H9 (cell line): Measurements from ENCODE around the gene BATF. TPM values are rescaled to one million over a fixed set of nuclear protein-coding genes. Genes with fewer than 3 reads are reported as not detected.

Source experiments
- DNase-seq: peaks from one replicate; pipeline ENCODE4 v3.0.0-alpha.2; 2017
- H2AFZ ChIP-seq: one replicate; pipeline ENCODE4 v1.6.1; 2013; ENCODE audit warnings: mild to moderate bottlenecking, low read length, control low read depth, moderate library complexity
- H2AK5ac ChIP-seq: 2 replicates; pipeline ENCODE4 v1.6.1; 2013; ENCODE audit warnings: low read length, control low read depth, mixed read lengths; ENCODE audit not compliant: insufficient read length
- H2BK120ac ChIP-seq: one replicate; pipeline ENCODE4 v1.6.1; 2013; ENCODE audit warnings: low read depth, mild to moderate bottlenecking, low read length, control low read depth, inconsistent platforms; ENCODE audit not compliant: poor library complexity, severe bottlenecking
- H2BK12ac ChIP-seq: 2 replicates; pipeline ENCODE4 v1.6.1; 2013; ENCODE audit warnings: low read length, control low read depth, mixed read lengths, low read depth; ENCODE audit not compliant: insufficient read length
- H2BK15ac ChIP-seq: 2 replicates; pipeline ENCODE4 v1.6.1; 2013; ENCODE audit warnings: low read depth, low read length, control low read depth
- H2BK20ac ChIP-seq: one replicate; pipeline ENCODE4 v1.6.1; 2013; ENCODE audit warnings: low read depth, mild to moderate bottlenecking, low read length, control low read depth, inconsistent platforms; ENCODE audit not compliant: poor library complexity, severe bottlenecking
- H2BK5ac ChIP-seq: 2 replicates; pipeline ENCODE4 v1.6.1; 2013; ENCODE audit warnings: low read length, control low read depth, mixed read lengths; ENCODE audit not compliant: insufficient read length
- H3K14ac ChIP-seq: 2 replicates; pipeline ENCODE4 v1.6.1; 2013; ENCODE audit warnings: low read length, control low read depth; ENCODE audit not compliant: insufficient read depth
- H3K18ac ChIP-seq: 2 replicates; pipeline ENCODE4 v1.6.1; 2013; ENCODE audit warnings: low read depth, mild to moderate bottlenecking, mixed read lengths, low read length, control low read depth; ENCODE audit not compliant: insufficient read length
- H3K23ac ChIP-seq: 2 replicates; pipeline ENCODE4 v1.6.1; 2013; ENCODE audit warnings: low read length, control low read depth, mixed read lengths, low read depth; ENCODE audit not compliant: insufficient read length
- H3K23me2 ChIP-seq: 2 replicates; pipeline ENCODE4 v1.6.1; 2013; ENCODE audit warnings: low read depth, mild to moderate bottlenecking, mixed read lengths, low read length, control low read depth; ENCODE audit not compliant: insufficient read length, poor library complexity, severe bottlenecking
- H3K27ac ChIP-seq: 2 replicates; pipeline ENCODE4 v1.5.1; 2013; ENCODE audit warnings: low read length, control low read depth, mixed read lengths, low read depth; ENCODE audit not compliant: insufficient read length
- H3K27me3 ChIP-seq: 2 replicates; pipeline ENCODE4 v1.6.1; 2013; ENCODE audit warnings: low read length, control low read depth, inconsistent platforms; ENCODE audit not compliant: insufficient read depth
- H3K4ac ChIP-seq: 2 replicates; pipeline ENCODE4 v1.6.1; 2013; ENCODE audit warnings: low read depth, mild to moderate bottlenecking, control low read depth, inconsistent platforms, low read length, moderate library complexity
- H3K4me1 ChIP-seq: 2 replicates; pipeline ENCODE4 v1.6.1; 2013; ENCODE audit warnings: low read length, control low read depth, inconsistent platforms; ENCODE audit not compliant: insufficient read depth
- H3K4me2 ChIP-seq: 2 replicates; pipeline ENCODE4 v1.6.1; 2013; ENCODE audit warnings: low read length, control low read depth, mixed read lengths; ENCODE audit not compliant: insufficient read length, insufficient read depth
- H3K56ac ChIP-seq: 2 replicates; pipeline ENCODE4 v1.6.1; 2013; ENCODE audit warnings: low read depth, mild to moderate bottlenecking, mixed read lengths, low read length, control low read depth; ENCODE audit not compliant: insufficient read length
- H3K79me1 ChIP-seq: 2 replicates; pipeline ENCODE4 v1.6.1; 2013; ENCODE audit warnings: low read depth, mild to moderate bottlenecking, moderate library complexity, low read length, control low read depth, inconsistent platforms; ENCODE audit not compliant: insufficient read depth, poor library complexity, severe bottlenecking
- H3K79me2 ChIP-seq: 2 replicates; pipeline ENCODE4 v1.6.1; 2013; ENCODE audit warnings: low read length, control low read depth, inconsistent platforms; ENCODE audit not compliant: insufficient read depth
- H3K9ac ChIP-seq: 2 replicates; pipeline ENCODE4 v1.6.1; 2013; ENCODE audit warnings: low read length, control low read depth, mixed read lengths; ENCODE audit not compliant: insufficient read length; ENCODE audit errors: extremely low read depth
- H3K9me3 ChIP-seq: one replicate; pipeline ENCODE4 v1.6.1; 2013; ENCODE audit warnings: low read depth, low read length, inconsistent platforms; ENCODE audit not compliant: control insufficient read depth
- H3T11ph ChIP-seq: one replicate; pipeline ENCODE4 v1.6.1; 2013; ENCODE audit warnings: mild to moderate bottlenecking, low read length, control low read depth, inconsistent platforms
- H4K20me1 ChIP-seq: one replicate; pipeline ENCODE4 v1.6.1; 2013; ENCODE audit not compliant: control insufficient read depth, insufficient read length, insufficient read depth
- H4K5ac ChIP-seq: 2 replicates; pipeline ENCODE4 v1.6.1; 2013; ENCODE audit warnings: low read depth, mild to moderate bottlenecking, mixed read lengths, low read length, control low read depth; ENCODE audit not compliant: insufficient read length
- H4K8ac ChIP-seq: replicated peaks from 2 replicates; pipeline ENCODE4 v1.6.1; 2013; ENCODE audit warnings: low read length, control low read depth, mixed read lengths, low read depth; ENCODE audit not compliant: insufficient read length
- H4K91ac ChIP-seq: 2 replicates; pipeline ENCODE4 v1.6.1; 2013; ENCODE audit warnings: low read depth, mild to moderate bottlenecking, moderate library complexity, mixed read lengths, low read length, control low read depth; ENCODE audit not compliant: insufficient read length
- H3K27ac Mint-ChIP-seq, 3 experiments: 2 replicates in 2 of 3; 3 replicates in 1 of 3; pipeline ENCODE4 v1.8.0; 2020 to 2021; ENCODE audit warnings: mixed read lengths in 3 of 3, mild to moderate bottlenecking in 1 of 3, moderate library complexity in 1 of 3
- H3K27me3 Mint-ChIP-seq: 2 replicates; pipeline ENCODE4 v1.8.0; 2021; ENCODE audit warnings: low read depth, mild to moderate bottlenecking, moderate library complexity, mixed read lengths
- H3K36me3 Mint-ChIP-seq, 3 experiments: 2 replicates in 2 of 3; 3 replicates in 1 of 3; pipeline ENCODE4 v1.8.0; 2020 to 2021; ENCODE audit warnings: low read depth in 3 of 3, mixed read lengths in 3 of 3; ENCODE audit not compliant: insufficient read depth in 1 of 3
- H3K4me1 Mint-ChIP-seq, 2 experiments: 2 replicates each; pipeline ENCODE4 v1.8.0; 2020; ENCODE audit warnings: mixed read lengths in 2 of 2
- H3K4me3 Mint-ChIP-seq, 2 experiments: 2 replicates in 1 of 2; 3 replicates in 1 of 2; pipeline ENCODE4 v1.8.0; 2020 to 2021; ENCODE audit warnings: mild to moderate bottlenecking in 2 of 2, mixed read lengths in 2 of 2, moderate library complexity in 1 of 2
- H3K9me3 Mint-ChIP-seq, 2 experiments: 2 replicates in 1 of 2; 3 replicates in 1 of 2; pipeline ENCODE4 v1.8.0; 2020; ENCODE audit warnings: mild to moderate bottlenecking in 2 of 2, mixed read lengths in 2 of 2, moderate library complexity in 1 of 2
- CTCF ChIP-seq: fragments of 200-600 bp; sonication (generic); conservative IDR thresholded peaks from 3 replicates; pipeline ENCODE4 v1.8.0; 2021; ENCODE audit warnings: antibody characterized with exemption, mild to moderate bottlenecking
- WGBS: extraction: QIAGEN DNeasy Blood & Tissue Kit; methylation state at CpG from one replicate; pipeline ENCODE4 v1.1.7; 2013; ENCODE audit warnings: missing lambda C conversion rate, low lambda C conversion rate, mixed read lengths; ENCODE audit not compliant: insufficient read length; ENCODE audit errors: extremely low coverage; 5-methylcytosine and 5-hydroxymethylcytosine counted together
- total RNA-seq: library from RNA; stranded (reverse); gene quantifications from 2 replicates; pipeline ENCODE4 v1.2.1, GENCODE V29; 2021

The BATF gene
- total RNA-seq, 1 experiment from 2014 or later, result not detected

- Histone ChIP-seq H3K23me2 (no peaks in the 10 kb centered on the region), H3K56ac (no peak overlapping the region), H3K4me2 (no peak overlapping the region), H3K79me2 (no peaks in the 10 kb centered on the region), H2BK120ac (no peak overlapping the region), H4K91ac (no peak overlapping the region), H3K79me1 (no peaks in the 10 kb centered on the region), H3K4ac (no peak overlapping the region), H2BK5ac (no peak overlapping the region), H2AK5ac (no peak overlapping the region), H4K20me1 (no peaks in the 10 kb centered on the region), H4K5ac (no peak overlapping the region), H3K9me3 (no peaks in the 10 kb centered on the region), H2BK20ac (no peak overlapping the region), H3K4me1 (no peaks in the 10 kb centered on the region; the same call in 1 of the 2 replicates), H3T11ph (no peak overlapping the region), H3K27ac (no peak overlapping the region), H3K27me3 (no peaks in the 10 kb centered on the region), H3K18ac (no peak overlapping the region), H2AFZ (no peak overlapping the region), H3K23ac (no peak overlapping the region), H2BK15ac (no peak overlapping the region), H2BK12ac (no peak overlapping the region), H4K8ac (no peak overlapping the region), H3K14ac (no peak overlapping the region), H3K9ac (no peak overlapping the region)
- Mint-ChIP-seq H3K4me3 (no peak overlapping the region), H3K27ac (no peak overlapping the region; a peak in 1 of 7 replicates), H3K27me3 (peaks cover 14% of the 10 kb centered on the region), H3K4me1 (peaks cover 9 to 13% of the 10 kb centered on the region in 2 experiments), H3K36me3 (no peaks in the 10 kb centered on the region), H3K9me3 (no peaks in the 10 kb centered on the region)
- no CpG with 5 or more reads among the region's 4 CpGs for WGBS
- DNase-seq, result no peak
- no peak for TF ChIP-seq CTCF
These were observed 44.1 kb downstream of the BATF start for GRCh38 chr14:75566321-75566720.
